Measurements from ENCODE around the gene RRM1. TPM values are rescaled to one million over a fixed set of nuclear protein-coding genes. Genes with fewer than 3 reads are reported as not detected.

RRM1 gene
- total RNA-seq (2014; rRNA removed; shearing (Covaris generic)) (91.1 and 102 TPM in 2 replicates), polyA plus RNA-seq (2016; fragmentation: Nextera tagmentation; extraction: Ambion mirVana) (71.4 and 73.4 TPM in 2 replicates)

DNA sequence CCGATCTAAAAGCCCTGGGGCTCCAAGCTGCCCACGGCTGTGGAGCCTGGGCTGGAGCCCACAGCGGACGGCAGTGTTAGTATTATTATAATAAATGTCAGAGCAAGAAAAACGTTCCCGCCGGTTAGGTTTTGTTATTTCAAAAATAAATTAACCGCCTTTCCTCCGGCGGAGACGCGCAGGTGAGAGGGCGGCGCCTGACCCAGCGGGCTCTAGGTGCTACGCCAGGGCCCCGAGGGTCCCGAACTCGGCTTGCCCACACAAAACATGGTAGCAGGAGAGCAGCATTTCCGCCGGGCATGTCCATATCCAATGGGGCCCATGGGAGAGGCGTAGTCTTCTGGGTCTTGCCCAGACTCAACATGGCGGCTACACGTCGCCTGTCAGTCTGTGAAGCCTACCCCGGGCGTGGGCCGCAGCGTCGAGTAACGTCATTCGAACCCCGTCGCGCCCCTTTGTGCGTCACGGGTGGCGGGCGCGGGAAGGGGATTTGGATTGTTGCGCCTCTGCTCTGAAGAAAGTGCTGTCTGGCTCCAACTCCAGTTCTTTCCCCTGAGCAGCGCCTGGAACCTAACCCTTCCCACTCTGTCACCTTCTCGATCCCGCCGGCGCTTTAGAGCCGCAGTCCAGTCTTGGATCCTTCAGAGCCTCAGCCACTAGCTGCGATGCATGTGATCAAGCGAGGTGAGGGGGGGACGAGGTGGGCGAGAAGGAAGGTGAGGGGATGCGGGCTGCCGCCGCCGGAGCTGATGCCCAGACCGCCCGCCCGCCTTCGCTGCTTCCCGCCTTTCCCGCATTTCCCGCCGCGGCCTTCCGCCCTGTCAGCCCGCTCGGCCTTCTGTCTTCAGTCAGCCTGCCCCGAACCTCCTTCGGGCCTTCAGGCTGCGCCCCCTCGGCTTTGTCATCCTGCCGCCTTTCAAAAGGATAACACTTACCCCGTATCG is at the start of gene RRM1:
Gene RRM1, plus strand, starts transcription at position 452 of the 944 bp plus-strand sequence. Its CDS starts 214 bp downstream, at position 666.
- Histone ChIP-seq H3K9me2 (ENCODE audit: insufficient read depth) (no peaks in the 10 kb centered on the region), H3K4me1 (ENCODE audit: insufficient read depth) (peaks cover 17% of the 10 kb centered on the region), H3K36me3 (ENCODE audit: low read depth) (no peaks in the 10 kb centered on the region), H3K79me2 (ENCODE audit: insufficient read depth) (peaks cover 46% of the 10 kb centered on the region), H3K9ac (peak within 1 kb of the TSS; percentile 97), H3K4me3 (peak within 1 kb of the TSS; percentile 87), H3K4me2 (ENCODE audit: unreplicated experiment) (peak within 1 kb of the TSS; percentile 90), H3F3A (ENCODE audit: insufficient read depth) (peaks cover 5% of the 10 kb centered on the region; the same call in 1 of the 2 replicates), H4K20me1 (ENCODE audit: insufficient read depth) (no peaks in the 10 kb centered on the region), H2AFZ (peak within 1 kb of the TSS; percentile 89), H3K27me3 (replicated peaks; ENCODE audit: insufficient read depth) (no peaks in the 10 kb centered on the region), H3K27ac (peak within 1 kb of the TSS; percentile 96), H3K9me3 (ENCODE audit: low read depth) (no peaks in the 10 kb centered on the region)
- DNase-seq, result peak; percentile 98
- 1 to 2% methylated on average over 68 to 74 of the region's 74 CpGs for WGBS, 2 experiments (ENCODE audit: low coverage in 1 of 2, low lambda C conversion rate in 2 of 2, missing lambda C conversion rate in 2 of 2)
- TF ChIP-seq EZH2 (IDR thresholded peaks at IDR 0.05; ENCODE audit: insufficient read depth, poor library complexity, severe bottlenecking) (no peak), EZH2phosphoT487 (IDR thresholded peaks at IDR 0.05; ENCODE audit: insufficient read depth, low read depth) (no peak)
- in situ Hi-C loops (cut with MboI), result no loop called here

DNA sequence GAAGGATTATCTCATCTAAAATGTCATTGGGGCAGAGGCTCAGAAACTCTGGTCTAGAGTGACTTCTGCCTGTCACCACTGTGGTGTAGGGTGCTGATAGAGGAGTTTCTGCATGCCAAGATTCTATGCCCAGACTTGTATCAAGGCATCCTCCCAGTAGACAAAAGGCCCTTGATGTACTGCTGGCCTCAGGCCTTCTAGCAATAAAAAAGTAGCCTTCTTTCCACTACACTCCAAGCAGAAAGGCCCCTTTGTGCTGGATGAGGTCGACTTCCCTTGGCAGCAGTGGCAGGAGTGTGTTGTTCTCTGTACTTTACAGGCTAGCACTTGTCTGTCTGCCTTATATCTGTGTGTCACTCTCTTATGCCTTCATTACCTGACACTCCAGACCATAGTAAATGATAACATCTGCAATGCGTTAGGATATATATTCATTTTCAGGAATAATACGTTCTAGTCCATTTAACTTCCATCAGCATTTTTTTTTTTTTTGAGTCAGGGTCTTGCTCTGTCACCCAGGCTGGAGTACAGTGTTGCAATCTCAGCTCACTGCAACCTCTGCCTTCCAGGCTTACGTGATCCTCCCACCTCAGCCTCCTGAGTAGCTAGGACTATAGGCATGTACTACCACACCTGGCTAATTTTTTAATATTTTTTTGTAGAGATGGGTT is 49.5 kb upstream of the RRM1 start:
- no peaks in the 10 kb centered on the region for H3K79me2 ChIP-seq (ENCODE audit: insufficient read depth)
- no peaks in the 10 kb centered on the region for H3K36me3 ChIP-seq (ENCODE audit: low read depth)
- no peak for TF ChIP-seq EZH2 (IDR thresholded peaks at IDR 0.05; ENCODE audit: insufficient read depth, poor library complexity, severe bottlenecking)
- no peak for TF ChIP-seq EZH2phosphoT487 (IDR thresholded peaks at IDR 0.05; ENCODE audit: insufficient read depth, low read depth)
- 46 to 50% methylated on average over 4 of the region's 4 CpGs for WGBS, 2 experiments (ENCODE audit: low coverage in 1 of 2, low lambda C conversion rate in 2 of 2, missing lambda C conversion rate in 2 of 2)
- H3K9me3 ChIP-seq (ENCODE audit: low read depth), result no peaks in the 10 kb centered on the region
- H3K27me3 ChIP-seq (replicated peaks; ENCODE audit: insufficient read depth), result no peaks in the 10 kb centered on the region
- H3K9me2 ChIP-seq (ENCODE audit: insufficient read depth), result no peaks in the 10 kb centered on the region
- no peaks in the 10 kb centered on the region for H4K20me1 ChIP-seq (ENCODE audit: insufficient read depth)
- H3F3A ChIP-seq (ENCODE audit: insufficient read depth), result peaks cover 4% of the 10 kb centered on the region; the same call in 1 of the 2 replicates
- H3K27ac ChIP-seq, result no peak overlapping the region
- H3K9ac ChIP-seq, result no peak overlapping the region
- no peak for DNase-seq
- in situ Hi-C loops (cut with MboI), result no loop called here
- peaks cover 9% of the 10 kb centered on the region for H3K4me1 ChIP-seq (ENCODE audit: insufficient read depth)
- no peak overlapping the region for H2AFZ ChIP-seq
- H3K4me2 ChIP-seq (ENCODE audit: unreplicated experiment), result no peak overlapping the region
- no peak overlapping the region for H3K4me3 ChIP-seq

DNA sequence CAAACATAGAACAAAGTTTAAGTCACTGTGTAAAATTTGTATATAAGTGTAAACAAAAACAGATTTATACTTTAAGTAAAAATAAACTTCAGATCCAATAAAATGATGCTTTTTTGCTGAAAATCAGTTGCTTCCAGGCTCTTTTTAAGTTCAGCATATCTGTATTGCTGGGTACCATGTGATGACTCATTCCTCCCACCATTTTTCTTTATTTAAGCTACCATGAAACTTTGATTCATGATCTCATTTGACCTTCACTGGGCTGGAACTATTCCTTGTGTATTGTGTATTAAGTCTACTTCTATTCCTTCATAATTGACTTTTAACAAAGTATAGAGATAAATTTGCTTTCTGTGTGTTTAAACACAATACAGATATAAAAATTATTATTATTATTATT is 46.3 kb upstream of the RRM1 start:
- no peaks in the 10 kb centered on the region for H3K9me2 ChIP-seq (ENCODE audit: insufficient read depth)
- in situ Hi-C loops (cut with MboI), result no loop called here
- H3F3A ChIP-seq (ENCODE audit: insufficient read depth), result peaks cover 2% of the 10 kb centered on the region; the same call in 1 of the 2 replicates
- DNase-seq, result no peak
- no peaks in the 10 kb centered on the region for H3K9me3 ChIP-seq (ENCODE audit: low read depth)
- no peaks in the 10 kb centered on the region for H4K20me1 ChIP-seq (ENCODE audit: insufficient read depth)
- peaks cover 9% of the 10 kb centered on the region for H3K4me1 ChIP-seq (ENCODE audit: insufficient read depth)
- H2AFZ ChIP-seq, result no peak overlapping the region
- H3K79me2 ChIP-seq (ENCODE audit: insufficient read depth), result no peaks in the 10 kb centered on the region
- H3K4me2 ChIP-seq (ENCODE audit: unreplicated experiment), result no peak overlapping the region
- H3K36me3 ChIP-seq (ENCODE audit: low read depth), result no peaks in the 10 kb centered on the region
- no peak for TF ChIP-seq EZH2 (IDR thresholded peaks at IDR 0.05; ENCODE audit: insufficient read depth, poor library complexity, severe bottlenecking)
- TF ChIP-seq EZH2phosphoT487 (IDR thresholded peaks at IDR 0.05; ENCODE audit: insufficient read depth, low read depth), result no peak
- no peaks in the 10 kb centered on the region for H3K27me3 ChIP-seq (replicated peaks; ENCODE audit: insufficient read depth)
- no peak overlapping the region for H3K9ac ChIP-seq
- no peak overlapping the region for H3K4me3 ChIP-seq
- H3K27ac ChIP-seq, result no peak overlapping the region

DNA sequence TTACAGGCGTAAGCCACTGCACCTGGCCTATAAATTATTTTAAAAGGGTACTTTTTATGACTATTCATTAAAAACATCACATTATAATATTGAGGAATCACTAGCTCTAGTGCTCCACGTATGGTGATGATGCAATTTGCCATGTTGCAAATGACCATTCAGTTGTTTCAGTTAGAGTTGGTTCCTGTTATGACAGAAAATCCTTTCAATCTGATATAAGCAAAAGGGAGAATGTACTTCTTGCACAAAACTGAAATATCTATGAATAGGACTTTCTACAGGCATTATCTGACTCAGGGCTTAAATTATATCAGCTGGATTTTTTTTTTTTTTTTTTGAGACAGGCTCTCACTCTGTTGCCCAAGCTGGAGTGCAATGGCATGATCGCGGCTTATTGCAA is 45.6 kb upstream of the RRM1 start:
- TF ChIP-seq EZH2phosphoT487 (IDR thresholded peaks at IDR 0.05; ENCODE audit: insufficient read depth, low read depth) (no peak), EZH2 (IDR thresholded peaks at IDR 0.05; ENCODE audit: insufficient read depth, poor library complexity, severe bottlenecking) (no peak)

More for the DNA sequence above, 45.6 kb upstream of the RRM1 start:
- Histone ChIP-seq H3K27me3 (replicated peaks; ENCODE audit: insufficient read depth) (no peaks in the 10 kb centered on the region), H3K9me2 (ENCODE audit: insufficient read depth) (no peaks in the 10 kb centered on the region), H4K20me1 (ENCODE audit: insufficient read depth) (no peaks in the 10 kb centered on the region), H3K9ac (no peak overlapping the region), H3K9me3 (ENCODE audit: low read depth) (no peaks in the 10 kb centered on the region), H3K79me2 (ENCODE audit: insufficient read depth) (no peaks in the 10 kb centered on the region), H3F3A (ENCODE audit: insufficient read depth) (no peaks in the 10 kb centered on the region), H3K4me3 (no peak overlapping the region), H3K4me2 (ENCODE audit: unreplicated experiment) (no peak overlapping the region), H3K27ac (no peak overlapping the region), H2AFZ (no peak overlapping the region), H3K4me1 (ENCODE audit: insufficient read depth) (peaks cover 7% of the 10 kb centered on the region), H3K36me3 (ENCODE audit: low read depth) (no peaks in the 10 kb centered on the region)
- 89 to 91% methylated on average over 4 of the region's 4 CpGs for WGBS, 2 experiments (ENCODE audit: low coverage in 1 of 2, low lambda C conversion rate in 2 of 2, missing lambda C conversion rate in 2 of 2)
- DNase-seq, result no peak
- in situ Hi-C loops (cut with MboI), result no loop called here

Measured in GM23248 (cell line).